Tibial nerve (tissue), 3 donors: Measurements from ENCODE around the gene SDC1.

Experiments used
- CTCF ChIP-seq, 5 experiments: fragments of 200-600 bp in 3 of 5; fragments of 450-650 bp in 2 of 5; sonication (generic) in 3 of 5; IDR thresholded peaks; one replicate each; pipeline ENCODE4 v1.5.1; 2016 to 2019; ENCODE audit warnings: antibody characterized with exemption in 5 of 5, mild to moderate bottlenecking in 3 of 5, moderate library complexity in 2 of 5
- POLR2A ChIP-seq, 2 donors: fragments of 450-650 bp; IDR thresholded peaks; one replicate each; pipeline ENCODE4 v1.6.1; 2017; ENCODE audit warnings: antibody characterized with exemption in 2 of 2, mild to moderate bottlenecking in 2 of 2, moderate library complexity in 2 of 2

- no peak for TF ChIP-seq CTCF (IDR thresholded peaks at IDR 0.05)
- TF ChIP-seq POLR2A (IDR thresholded peaks at IDR 0.05): no peak
These were observed 2.7 kb downstream of the SDC1 start for GRCh38 chr2:20222014-20222768.
